Muscle of back (tissue), 13 donors: Measurements from ENCODE around the gene CELF6. TPM values are rescaled to one million over a fixed set of nuclear protein-coding genes. Genes with fewer than 3 reads are reported as not detected.
A peak's percentile ranks its signal among the peaks of the same experiment; 100 is the strongest.

ENCODE experiments used
- DNase-seq, 3 donors: peaks; one replicate each; pipeline versions ENCODE4 v3.0.0 to v3.0.0-alpha.2; 2013
- long read RNA-seq, 9 donors: transcript quantifications; one replicate each; lab custom pipeline, GENCODE V29; 2026
- polyA plus RNA-seq, 10 donors: library from polyadenylated mRNA; unstranded; fragments of 120-200 nt; gene quantifications; one replicate each; pipeline ENCODE4 v1.2.1, GENCODE V29; 2013; ENCODE audit not compliant: insufficient read length in 10 of 10

The CELF6 gene
- 1 to 10 TPM in 5 of 10 donors, under 1 TPM in 5; 0.71 to 2.0 (median 1.1) TPM for polyA plus RNA-seq
- long read RNA-seq, donor 1, result 0 reads
- long read RNA-seq, donor 2, result 0 reads
- long read RNA-seq, donor 3, result 0 reads
- long read RNA-seq, donor 4, result 0 reads
- long read RNA-seq, donor 5, result 0 reads
- long read RNA-seq, donor 6, result 0 reads
- long read RNA-seq, donor 7, result 0 reads
- long read RNA-seq, donor 8, result 0 reads
- long read RNA-seq, donor 9, result 0 reads

DNA sequence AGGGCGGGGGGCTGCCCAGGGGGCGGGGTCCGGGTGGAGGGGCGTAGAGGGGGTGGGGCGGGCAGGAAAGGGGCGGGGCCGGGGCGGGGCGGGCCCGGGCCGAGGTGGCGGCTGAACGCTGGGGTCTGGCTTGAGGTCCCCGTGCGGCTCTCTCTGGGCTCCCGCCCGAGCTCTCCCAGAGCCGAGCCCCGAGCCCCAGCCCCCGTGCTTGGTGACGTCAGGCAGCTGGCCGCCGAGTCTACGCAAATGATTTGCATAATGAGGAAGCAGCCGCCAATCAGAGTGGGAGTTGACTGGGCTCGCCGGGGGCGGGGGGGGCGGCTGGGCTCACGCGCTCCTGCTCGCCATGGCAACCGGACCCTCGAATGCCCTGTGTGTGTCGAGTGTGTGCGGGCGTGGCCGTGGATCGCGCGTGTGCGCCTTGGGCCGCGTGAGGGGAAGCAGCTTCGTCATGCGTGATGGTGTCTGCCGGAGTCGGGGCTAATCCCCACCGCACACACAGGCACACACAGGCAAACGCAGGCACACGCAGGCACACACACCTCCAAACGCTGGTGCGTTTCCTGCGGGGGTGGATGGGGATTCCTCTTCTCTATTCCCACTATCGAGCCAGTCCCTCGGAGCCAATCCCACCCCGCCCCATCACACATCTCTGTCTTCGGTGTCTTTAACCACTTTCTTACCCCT lies at the start of gene CELF6:
CELF6 (minus strand) TSS at position 173 of the 687 bp plus-strand sequence. CDS start 283 bp downstream, outside the sequence.
- peak; percentile 57 to 86 (median 70) for DNase-seq

DNA sequence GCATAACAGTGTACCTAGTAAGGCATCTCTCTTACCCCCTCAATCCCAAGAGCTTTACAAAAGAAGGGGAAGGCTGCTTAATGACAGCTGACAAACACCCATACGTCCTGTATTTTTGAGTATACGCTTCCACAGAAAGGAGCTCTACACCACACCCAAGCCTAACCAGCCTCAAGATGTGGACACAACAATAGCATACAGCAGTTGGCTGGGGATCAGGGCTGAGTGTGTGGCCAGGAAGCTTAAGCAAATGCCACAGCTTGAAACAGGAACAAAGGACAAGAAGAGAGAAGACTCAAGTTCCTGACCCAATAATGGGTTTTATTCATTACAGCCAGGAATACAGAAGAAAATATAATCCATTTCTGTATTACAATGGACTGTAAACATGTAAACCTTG lies 48.9 kb upstream of the CELF6 start:
- DNase-seq, result no peak

DNA sequence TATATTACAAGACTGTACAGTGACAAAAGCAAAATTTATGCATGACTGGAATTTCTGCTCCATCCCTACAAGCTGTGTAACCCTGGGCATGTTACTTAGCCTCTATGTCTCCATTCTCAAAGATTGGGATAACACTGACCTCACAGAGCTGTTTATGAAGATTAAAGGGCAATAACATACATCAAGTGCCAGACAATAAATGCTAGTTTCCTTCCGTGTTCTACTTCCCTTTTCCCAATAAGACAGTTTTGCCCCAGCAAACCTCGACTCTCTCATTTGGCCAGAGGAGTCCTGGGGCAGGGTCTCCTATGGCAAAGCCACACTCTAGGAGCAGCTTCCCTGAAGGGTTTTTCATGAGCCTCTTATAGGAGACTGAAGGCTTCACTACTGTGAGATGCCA lies 48.4 kb upstream of the CELF6 start:
- no peak for DNase-seq

DNA sequence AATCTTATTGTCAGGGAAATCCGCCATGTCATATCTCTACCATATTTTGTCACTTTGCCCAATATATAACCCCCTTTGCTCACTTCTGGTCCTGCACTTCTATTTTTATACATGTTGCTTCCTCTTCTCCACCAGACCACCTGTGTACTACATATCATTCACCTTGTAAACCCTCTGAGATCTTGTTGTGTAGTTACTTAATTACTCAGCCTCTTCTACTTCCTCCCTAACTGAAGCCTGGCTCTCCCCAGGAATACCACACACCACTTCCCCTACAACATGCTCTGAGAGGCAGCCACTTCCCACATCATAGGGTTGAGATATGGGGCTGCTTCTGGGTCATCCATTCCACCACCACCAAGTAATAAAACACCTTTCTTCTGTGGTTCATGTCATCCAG lies 45.9 kb upstream of the CELF6 start:
- no peak for DNase-seq

DNA sequence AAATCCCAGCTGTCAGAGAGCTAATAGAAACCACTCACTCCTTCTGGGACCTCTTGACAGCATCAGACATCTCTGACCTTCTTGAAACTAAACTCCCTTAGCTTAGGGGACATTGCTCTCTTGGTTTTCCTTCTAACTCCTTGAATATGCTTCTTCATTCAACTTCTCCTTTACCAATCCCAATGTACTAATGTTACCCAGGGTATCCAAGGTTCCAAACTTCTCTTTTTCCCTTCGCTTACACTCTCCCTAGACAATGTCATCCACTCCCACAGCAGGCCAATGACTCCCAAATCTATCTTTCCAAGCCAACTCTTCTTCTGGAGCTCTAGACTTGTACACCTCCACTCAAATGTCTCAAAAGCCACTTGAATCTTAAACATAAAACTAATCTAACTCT lies 41.2 kb upstream of the CELF6 start:
- DNase-seq, result no peak

DNA sequence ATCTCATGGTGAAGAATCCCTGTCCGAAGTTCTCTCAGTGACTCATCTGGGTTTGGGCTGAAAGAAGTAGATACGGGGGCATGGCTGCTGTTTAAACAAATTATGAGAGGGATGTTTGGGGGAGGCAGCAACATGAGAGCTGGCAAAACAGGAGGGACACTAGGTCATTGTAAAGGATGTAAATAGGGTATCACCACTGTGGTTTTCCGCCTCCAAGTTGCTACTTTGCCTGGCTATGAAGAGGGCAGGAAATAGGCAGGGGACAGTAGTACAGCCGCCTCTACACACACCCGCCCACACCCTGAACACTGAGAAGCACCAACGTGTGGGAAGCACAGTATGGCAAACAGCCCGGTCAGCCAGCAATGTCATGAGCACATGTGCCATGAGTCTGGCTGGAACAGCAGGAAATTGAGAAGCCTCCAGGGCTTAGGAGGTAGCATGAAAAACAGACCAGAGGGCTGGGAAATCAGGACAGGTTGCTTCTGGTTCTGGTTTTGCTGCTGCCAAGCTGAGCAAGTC lies 38.8 kb upstream of the CELF6 start:
- DNase-seq, result peak in 1 of 3 donors; percentile 46

DNA sequence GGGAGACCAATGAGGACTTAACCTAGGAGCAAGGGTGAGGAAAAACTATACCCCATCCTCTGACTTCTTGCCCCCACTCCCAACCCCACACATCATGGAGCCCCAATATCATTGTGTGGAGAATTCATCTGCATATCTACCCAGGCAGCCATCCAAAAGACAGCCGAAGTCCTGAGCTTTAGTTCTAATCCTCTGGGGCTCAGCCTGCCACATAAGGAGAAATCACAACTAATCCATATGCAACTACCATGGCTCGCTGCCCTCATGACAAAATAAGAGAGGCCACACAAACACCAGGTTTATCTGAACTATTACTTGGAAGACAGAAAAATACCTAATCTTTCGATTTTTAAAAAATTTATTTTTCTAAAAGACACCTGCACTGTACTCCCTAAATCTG lies 38.2 kb upstream of the CELF6 start:
- DNase-seq, result no peak

DNA sequence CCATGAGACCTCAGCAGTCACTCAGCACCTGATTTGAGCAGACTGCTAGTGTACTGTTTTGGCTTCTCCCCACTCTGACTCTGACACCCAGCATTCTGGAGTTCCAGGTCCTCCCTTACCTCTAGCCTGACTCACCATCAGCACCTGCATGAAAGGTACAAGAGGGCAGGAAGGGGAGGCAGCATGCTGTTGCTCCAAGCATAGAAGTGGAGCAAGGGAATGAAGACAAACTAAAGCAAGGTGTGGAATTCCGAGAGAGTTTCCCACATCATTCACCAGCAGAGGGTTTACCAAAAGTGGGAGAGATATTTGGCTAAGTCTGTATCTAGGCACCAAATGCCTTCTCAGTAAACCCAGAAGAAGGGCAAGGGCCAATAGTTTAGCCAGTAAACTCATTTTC lies 34.5 kb upstream of the CELF6 start:
- no peak for DNase-seq

DNA sequence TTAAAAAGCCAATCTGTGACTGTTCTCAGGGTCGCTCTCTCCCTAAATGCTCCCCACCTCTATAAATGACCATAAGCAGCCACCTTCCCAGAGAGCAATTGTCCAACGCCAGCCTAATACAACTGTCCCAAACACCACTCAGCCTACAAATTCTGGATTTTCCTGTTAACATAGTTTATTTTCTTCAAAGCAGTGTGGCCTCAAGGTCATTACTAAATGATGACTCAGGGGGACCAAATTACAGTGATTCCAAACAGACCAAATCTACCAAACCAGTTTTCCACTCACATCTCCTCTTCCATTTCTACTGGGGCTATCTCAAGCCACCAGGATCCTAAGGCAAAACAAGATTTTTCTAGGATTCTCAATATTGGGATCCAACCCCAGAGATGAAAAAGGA lies 33.3 kb upstream of the CELF6 start:
- no peak for DNase-seq

DNA sequence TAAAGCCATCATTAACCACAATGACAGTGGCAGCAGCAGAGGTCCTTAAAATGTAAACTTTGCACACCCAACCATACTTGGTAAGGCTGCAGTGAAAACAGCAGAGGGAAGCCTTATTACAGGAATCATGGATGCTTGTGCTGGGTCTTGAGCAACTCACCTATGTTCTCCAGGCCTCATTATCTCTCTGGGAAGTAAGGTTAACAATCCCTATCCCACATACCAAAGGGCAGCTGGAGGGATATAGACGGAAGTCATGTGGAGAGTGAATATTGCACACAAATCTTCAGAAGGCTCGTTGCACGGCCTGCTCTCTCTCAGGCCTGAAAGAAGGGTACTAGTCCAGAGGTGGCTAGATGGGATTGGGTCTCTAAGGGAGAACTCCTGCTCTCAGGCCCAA lies 25.8 kb upstream of the CELF6 start:
- no peak for DNase-seq

DNA sequence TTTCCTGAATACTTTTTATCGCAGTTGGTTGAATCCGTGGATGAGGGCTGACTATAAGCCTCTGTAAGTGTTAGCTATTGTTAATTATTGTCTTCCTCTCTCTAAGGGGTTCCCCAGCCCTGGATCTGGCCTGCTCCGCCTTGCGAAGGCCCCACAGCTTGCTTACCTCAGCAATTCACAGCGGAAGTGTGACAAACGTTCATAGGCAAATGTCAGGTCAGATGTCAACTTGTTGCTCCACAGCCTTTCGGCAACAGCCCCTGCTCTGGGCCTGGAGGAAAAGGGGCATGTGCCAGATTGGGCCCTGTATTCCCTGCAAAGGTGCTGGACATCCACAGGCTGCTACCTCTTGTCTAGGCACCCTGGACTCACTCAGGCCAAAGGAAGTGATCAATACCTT lies 25.3 kb upstream of the CELF6 start:
- no peak for DNase-seq

DNA sequence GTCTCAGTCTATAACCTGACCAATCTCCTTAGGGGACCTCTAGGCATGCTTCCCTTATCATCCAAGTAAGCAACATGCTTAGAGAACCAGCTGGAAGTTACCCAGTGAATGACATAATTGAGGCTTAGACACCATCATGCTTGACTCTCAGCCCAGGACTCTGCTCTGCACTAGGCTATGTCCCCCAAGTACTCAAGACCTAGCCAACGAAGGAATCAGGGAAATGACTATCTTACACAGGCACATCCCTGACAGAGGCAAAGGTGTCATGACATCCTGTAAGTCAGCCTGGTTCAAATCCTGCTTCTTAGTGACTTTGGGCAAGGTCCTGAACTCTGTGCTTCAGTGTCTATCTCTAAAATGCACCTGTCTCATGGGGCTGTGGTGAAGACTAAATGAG lies 24.6 kb upstream of the CELF6 start:
- DNase-seq, result no peak

DNA sequence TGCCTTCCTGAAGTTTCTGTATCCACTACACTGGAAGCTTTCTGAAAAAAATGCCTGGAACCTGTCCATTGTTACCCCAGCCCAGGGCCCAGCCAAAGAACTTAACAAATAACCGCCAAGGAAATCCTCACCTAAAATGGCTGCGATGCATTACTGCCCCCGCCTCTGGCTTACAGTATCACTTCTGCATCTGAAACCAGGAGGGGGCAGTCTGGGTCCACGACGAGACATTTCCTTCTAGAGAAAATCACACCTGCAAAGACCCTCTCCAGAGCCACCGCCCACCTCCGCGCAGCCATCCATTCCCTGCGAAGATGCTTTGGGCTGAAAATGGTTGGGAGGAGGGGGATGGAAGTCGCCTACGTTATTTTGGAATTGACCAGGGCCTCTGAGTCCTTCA lies 22.4 kb upstream of the CELF6 start:
- no peak for DNase-seq

DNA sequence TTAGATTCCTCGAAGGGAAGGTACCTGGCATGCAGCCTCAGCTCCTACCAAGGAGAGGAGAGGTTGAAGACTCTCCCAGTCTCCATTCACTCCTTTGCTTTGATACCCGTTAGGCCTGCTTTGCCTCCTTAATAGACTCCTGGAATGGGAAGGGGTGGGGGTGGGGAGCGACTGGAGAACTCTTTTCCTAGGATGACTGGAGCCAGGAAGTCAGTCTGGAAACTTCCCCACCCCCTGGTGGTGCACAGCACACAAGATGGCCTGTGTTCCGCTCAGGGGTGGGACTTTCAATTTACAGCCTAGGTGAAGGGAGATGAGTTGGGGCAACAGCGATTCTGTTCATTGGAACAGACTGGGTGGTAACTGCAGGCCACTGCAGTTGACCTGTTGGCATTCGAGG lies 21.4 kb upstream of the CELF6 start:
- DNase-seq, result no peak

DNA sequence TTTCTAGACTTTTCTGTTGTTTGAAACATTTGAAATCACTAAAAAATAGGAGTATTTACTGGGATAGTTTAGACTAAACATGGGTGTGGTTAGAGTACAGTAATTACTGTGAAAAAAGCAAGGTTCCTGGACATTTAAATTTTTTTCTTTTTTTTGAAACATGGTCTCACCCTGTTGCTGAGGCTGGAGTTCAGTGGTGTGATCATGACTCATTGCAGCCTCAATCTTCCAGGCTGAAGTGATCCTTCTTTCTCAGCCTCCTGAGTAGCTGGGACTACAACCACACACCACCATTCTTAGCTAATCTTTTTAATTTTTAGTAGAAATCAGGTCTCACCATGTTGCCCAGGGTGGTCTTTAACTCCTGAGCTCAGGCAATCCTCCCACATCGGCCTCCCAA lies 20.4 kb upstream of the CELF6 start:
- DNase-seq, result no peak

DNA sequence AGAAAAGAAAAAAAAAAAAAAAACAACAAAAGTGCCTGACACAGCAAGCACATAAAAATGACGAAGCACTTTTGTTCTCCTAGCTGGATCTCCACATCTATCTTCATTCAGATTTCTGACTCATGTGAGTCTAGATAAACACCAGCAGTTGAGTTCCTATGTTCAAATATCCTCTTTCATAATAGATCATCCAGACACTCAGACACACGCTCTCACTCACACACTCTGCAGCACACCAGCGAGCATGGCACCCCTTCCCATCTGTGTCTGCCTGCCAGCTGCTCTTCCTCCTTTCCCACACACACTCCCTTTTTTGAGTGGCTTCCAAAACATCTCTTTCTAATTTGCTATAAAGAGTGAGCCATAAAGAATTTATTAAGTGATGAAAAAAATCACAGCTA lies 19.8 kb upstream of the CELF6 start:
- DNase-seq, result peak in 2 of 3 donors; percentile 63 to 73

DNA sequence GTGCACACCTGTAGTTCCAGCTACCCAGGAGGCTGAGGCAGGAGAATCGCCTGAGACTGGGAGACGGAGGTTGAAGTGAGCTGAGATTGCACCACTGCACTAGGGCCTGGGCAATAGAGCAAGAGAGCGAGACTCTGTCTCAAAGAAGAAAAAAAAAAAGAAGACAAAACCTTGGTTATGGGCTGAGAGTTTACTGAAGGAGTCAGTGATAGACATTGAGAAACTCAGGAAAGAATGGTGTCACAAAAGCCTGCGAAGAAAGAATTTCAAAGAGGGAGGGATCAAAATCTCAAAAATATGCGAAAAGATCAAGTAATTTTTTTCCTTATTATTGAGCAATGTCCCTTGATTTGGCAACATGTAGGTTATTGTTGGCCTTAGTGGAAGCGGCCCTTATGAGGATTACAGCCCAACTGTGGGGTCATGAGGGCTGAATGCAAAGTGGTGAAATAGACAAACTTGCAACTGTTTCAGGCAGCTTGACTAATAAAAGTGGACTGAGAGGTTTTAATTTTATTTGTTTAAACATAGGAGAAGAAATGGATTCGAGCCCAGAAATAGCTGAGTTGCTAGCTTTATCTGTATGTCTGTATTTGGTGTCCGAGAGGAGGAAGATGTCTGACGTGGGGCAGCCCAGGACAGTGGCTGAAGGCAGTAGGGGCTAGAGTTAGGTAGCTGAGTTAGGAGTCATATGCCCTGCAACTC lies 18.8 kb upstream of the CELF6 start:
- no peak for DNase-seq

DNA sequence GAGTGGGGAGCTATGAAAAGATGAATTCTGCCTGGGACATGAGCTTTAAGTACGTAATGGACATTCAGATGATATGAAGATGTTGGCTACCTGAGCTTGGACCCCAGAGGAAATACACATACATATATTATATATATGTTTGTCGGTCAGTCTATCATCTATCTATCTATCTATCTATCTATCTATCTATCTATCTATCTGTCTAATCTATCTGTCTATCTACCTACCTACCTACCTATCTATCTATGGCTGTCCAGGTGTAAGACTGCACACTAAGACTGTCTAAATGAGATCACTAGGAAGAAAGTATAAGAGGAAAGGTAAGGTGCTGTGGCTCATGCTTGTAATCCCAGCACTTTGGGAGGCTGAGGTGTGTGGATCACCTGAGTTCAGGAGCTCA lies 18.2 kb upstream of the CELF6 start:
- DNase-seq, result no peak

DNA sequence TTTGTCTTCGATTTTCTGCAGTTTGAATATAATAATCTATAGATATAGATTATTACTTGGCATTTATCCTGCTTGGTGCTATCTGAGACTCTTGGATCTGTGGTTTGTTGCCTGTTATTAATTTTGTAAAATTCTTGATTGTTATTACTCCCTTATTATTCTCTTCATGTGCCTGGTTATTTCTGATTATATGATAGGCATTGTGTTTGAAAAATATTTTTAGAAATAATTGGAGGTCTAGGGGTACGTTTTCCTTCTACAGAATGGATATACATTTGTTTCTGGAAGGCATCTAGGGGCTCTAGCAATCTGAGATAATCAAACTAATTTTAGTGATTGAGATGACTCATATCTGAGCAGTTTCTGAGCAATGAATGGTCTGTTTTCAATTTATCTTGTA lies 14.9 kb upstream of the CELF6 start:
- DNase-seq, result no peak

DNA sequence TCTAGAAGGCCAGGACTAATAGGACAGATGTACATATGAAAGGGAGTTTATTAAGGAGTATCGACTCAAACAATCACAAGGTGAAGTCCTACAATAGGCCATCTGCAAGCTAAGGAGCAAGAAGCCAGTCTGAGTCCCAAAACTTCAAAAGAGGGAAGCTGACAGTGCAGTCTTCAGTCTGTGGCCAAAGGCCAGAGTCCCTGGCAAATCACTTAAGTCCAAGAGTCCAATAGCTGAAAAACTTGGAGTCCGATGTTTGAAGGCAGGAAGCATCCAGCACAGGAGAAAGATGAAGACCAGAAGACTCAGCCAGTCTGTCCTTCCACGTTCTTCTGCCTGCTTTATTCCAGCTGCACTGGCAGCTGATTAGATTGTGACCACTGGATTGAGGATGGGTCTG lies 11.1 kb upstream of the CELF6 start:
- no peak for DNase-seq

DNA sequence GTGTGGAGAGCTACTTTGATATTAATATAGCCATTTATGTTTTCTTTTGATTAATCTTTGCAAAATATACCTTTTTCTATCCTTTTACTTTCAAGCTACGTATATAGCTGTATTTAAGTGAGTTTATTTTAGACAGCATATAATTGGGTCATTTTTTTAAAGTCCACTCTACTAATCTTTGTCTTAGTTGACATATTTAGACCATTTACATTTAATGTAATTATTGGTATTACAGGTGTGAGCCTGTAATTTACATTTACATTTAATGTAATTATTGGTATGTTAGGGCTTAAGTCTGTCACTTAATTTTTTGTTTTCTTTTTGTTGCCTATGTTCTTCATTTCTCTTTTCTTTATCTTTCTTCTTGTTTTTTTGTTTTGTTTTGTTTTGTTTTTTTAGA lies 3.8 kb upstream of the CELF6 start:
- DNase-seq, result no peak

DNA sequence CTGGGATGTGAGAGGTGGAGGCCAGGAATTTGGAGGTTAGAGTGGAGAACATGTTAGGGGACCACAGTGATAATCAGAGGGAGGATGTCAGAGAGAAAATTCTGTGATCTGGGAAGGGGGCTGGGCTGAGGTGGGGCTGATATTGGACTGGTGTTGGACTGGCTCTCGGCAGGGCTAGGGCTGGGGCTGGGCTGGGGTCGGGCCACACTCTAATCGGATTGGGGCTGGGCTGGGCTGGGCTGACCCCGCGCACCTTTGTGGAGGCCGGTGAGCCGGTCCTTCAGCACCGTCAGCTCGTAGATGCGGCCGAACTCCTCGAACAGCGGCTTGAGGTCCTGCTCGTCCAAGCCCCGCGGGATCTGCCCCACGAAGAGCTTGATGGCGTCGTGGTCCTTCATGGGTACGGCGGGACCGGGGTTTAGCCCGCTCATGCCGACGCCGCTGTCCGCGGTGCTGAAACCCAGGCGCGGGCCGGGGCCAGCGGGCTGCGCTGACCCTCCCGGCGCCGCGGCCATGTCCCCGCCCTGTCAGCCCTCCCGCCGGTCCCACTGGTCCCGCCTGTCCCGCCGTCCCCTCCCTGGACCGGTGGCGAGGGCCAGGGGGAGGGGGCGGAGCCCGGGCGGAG lies 485 bp downstream of the CELF6 start:
- DNase-seq, result peak; percentile 58 to 89 (median 84)
